GM12878 (cell line): ENCODE data around the gene ATXN1. TPM values are rescaled to one million over a fixed set of nuclear protein-coding genes. Genes with fewer than 3 reads are reported as not detected.

Source experiments
- CBX3 ChIP-seq: fragments of 200-600 bp; sonication (generic); IDR thresholded peaks from 2 replicates; pipeline ENCODE4 v1.6.1; 2016; ENCODE audit warnings: low read depth, borderline replicate concordance
- CEBPB ChIP-seq, 2 experiments: fragments of 150-350 bp in 1 of 2; IDR thresholded peaks; 2 replicates each; pipeline ENCODE4 v1.6.1; 2012 to 2014; ENCODE audit warnings: low read depth in 2 of 2, low read length in 2 of 2, borderline replicate concordance in 1 of 2, inconsistent platforms in 1 of 2
- EED ChIP-seq: sonication (generic); IDR thresholded peaks from 2 replicates; pipeline ENCODE4 v1.6.1; 2016; ENCODE audit warnings: antibody characterized with exemption, low read depth
- HDAC2 ChIP-seq: fragments of 200-600 bp; sonication (generic); IDR thresholded peaks from 2 replicates; pipeline ENCODE4 v1.6.1; 2017
- NR2F1 ChIP-seq: fragments of 450-650 bp; conservative IDR thresholded peaks from 2 replicates; pipeline ENCODE4 v1.6.1; 2017; ENCODE audit warnings: mild to moderate bottlenecking
- NRF1 ChIP-seq: conservative IDR thresholded peaks from 2 replicates; pipeline ENCODE4 v1.6.1; 2011; ENCODE audit warnings: mild to moderate bottlenecking, low read depth, low read length, improper control_type of control experiment
- PAX5 ChIP-seq: IDR thresholded peaks from 2 replicates; pipeline ENCODE4 v1.6.1; 2011; ENCODE audit warnings: low read depth, low read length, borderline replicate concordance
- POLR2AphosphoS2 ChIP-seq: IDR thresholded peaks from 2 replicates; pipeline ENCODE4 v1.6.1; 2011; ENCODE audit warnings: low read depth, mild to moderate bottlenecking, low read length, improper control_type of control experiment, moderate library complexity
- POU2F2 ChIP-seq: IDR thresholded peaks from 3 replicates; pipeline ENCODE4 v1.6.1; 2011; ENCODE audit warnings: low read depth, mild to moderate bottlenecking, low read length, borderline replicate concordance
- SMAD5 ChIP-seq: IDR thresholded peaks from 2 replicates; pipeline ENCODE4 v1.6.1; 2016; ENCODE audit warnings: antibody characterized with exemption, low read depth
- SMC3 ChIP-seq: IDR thresholded peaks from 2 replicates; pipeline ENCODE4 v1.6.1; 2011; ENCODE audit warnings: low read length, improper control_type of control experiment, borderline replicate concordance
- SREBF1 ChIP-seq: IDR thresholded peaks from 2 replicates; pipeline ENCODE4 v1.6.1; 2012; ENCODE audit warnings: mild to moderate bottlenecking, low read length
- SUPT20H ChIP-seq: IDR thresholded peaks from 2 replicates; pipeline ENCODE4 v1.6.1; 2011; ENCODE audit warnings: low read depth, mild to moderate bottlenecking, low read length, moderate library complexity, borderline replicate concordance; ENCODE audit not compliant: control insufficient read depth
- TCF7 ChIP-seq: IDR thresholded peaks from 2 replicates; pipeline ENCODE4 v1.6.1; 2014; ENCODE audit warnings: antibody characterized with exemption, borderline replicate concordance
- polyA plus RNA-seq, 11 experiments: library from polyadenylated mRNA; depleted of rRNA in 4 of 11; unstranded in 6 of 11; stranded (reverse) in 5 of 11; fragments of >200 nt; fragmentation: Nextera tagmentation in 4 of 11; fragmentation: Illumina TruSeq in 1 of 11; extraction: Ambion mirVana in 4 of 11; extraction: Trizol in 1 of 11; gene quantifications; 1 replicate in 1 of 11; 2 replicates in 10 of 11; pipeline versions ENCODE4 v1.2.1 to v1.2.3, GENCODE V29; 2011 to 2016; ENCODE audit warnings: inconsistent platforms in 2 of 11, missing spikeins in 2 of 11, low read depth in 1 of 11
- total RNA-seq, 4 experiments: library from RNA; depleted of rRNA in 3 of 4; stranded (reverse); fragments of >200 nt in 3 of 4; fragmentation: Illumina TruSeq in 1 of 4; extraction: Trizol in 1 of 4; gene quantifications; 2 replicates each; pipeline versions ENCODE4 v1.2.1 to v1.2.3, GENCODE V29; 2013 to 2021
- TF ChIP-seq, protein P1 (sequence below): fragments of 450-650 bp; IDR thresholded peaks from 2 replicates; pipeline ENCODE4 v1.6.1; 2017; ENCODE audit warnings: mild to moderate bottlenecking
- TF ChIP-seq, protein P2 (sequence below): IDR thresholded peaks from 2 replicates; pipeline ENCODE4 v1.6.1; 2012; ENCODE audit warnings: improper control_type of control experiment, low read depth, low read length; ENCODE audit not compliant: insufficient replicate concordance
- TF ChIP-seq, protein P3 (sequence below): fragments of 450-650 bp; IDR thresholded peaks from 2 replicates; pipeline ENCODE4 v1.6.1; 2018; ENCODE audit warnings: borderline replicate concordance, mild to moderate bottlenecking; ENCODE audit not compliant: partially characterized antibody
- TF ChIP-seq, protein P4 (sequence below): fragments of 150-350 bp; IDR thresholded peaks from 2 replicates; pipeline ENCODE4 v1.6.1; 2014; ENCODE audit warnings: mild to moderate bottlenecking, low read depth, low read length

ATXN1 gene
- total and polyA plus RNA-seq, 10 of the 15 experiments (the other 5 are each of a cell fraction or from before 2014, with no cell fraction given) = 12.2 to 51.2 (median 20.5) TPM

DNA sequence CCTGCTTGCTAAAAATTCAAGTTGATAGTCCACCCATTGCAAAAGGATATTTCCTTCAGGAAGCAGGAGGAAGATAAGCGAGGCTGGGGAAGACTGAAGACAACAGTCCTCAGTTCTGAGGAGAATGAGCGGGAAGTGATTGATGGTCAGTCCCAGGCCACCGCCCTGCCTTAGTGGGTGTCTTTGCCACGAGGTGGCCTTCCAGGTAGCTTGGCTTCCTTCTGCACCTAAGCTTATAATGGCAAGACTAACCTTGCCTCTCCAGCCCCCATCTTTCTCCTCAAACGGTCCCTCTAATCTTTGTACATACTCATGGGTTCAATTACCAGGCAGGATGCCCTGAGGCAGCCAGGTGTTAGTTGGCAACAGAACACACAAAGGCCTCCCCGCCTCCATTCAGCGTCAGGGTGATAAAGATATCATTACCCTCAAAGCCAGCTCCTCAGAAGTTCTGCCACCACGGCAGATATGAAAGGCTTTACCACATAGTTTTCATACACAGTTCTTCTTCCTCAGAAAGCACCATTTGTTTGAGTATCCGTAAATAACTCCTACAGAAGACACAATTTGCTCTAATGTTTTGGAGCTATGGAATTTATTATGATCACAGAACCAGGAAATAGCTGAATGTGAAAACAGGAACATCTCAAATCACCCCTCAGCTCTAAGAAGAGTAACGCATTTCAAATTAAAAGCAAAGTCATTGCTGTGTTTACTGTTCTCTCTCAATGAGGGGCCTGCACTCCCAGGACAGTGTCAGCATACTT is 249.4 kb downstream of the ATXN1 start (continued):
- TF ChIP-seq, protein P1, sequence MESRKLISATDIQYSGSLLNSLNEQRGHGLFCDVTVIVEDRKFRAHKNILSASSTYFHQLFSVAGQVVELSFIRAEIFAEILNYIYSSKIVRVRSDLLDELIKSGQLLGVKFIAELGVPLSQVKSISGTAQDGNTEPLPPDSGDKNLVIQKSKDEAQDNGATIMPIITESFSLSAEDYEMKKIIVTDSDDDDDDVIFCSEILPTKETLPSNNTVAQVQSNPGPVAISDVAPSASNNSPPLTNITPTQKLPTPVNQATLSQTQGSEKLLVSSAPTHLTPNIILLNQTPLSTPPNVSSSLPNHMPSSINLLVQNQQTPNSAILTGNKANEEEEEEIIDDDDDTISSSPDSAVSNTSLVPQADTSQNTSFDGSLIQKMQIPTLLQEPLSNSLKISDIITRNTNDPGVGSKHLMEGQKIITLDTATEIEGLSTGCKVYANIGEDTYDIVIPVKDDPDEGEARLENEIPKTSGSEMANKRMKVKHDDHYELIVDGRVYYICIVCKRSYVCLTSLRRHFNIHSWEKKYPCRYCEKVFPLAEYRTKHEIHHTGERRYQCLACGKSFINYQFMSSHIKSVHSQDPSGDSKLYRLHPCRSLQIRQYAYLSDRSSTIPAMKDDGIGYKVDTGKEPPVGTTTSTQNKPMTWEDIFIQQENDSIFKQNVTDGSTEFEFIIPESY = no peak
- TF ChIP-seq PAX5 (no peak), NR2F1 (no peak), EED (no peak), TCF7 (no peak), CEBPB (IDR thresholded peaks at IDR 0.05; ENCODE audit: borderline replicate concordance in 1 of 2, low read depth in 2 of 2, low read length in 2 of 2) (no peak), POLR2AphosphoS2 (no peak), CBX3 (no peak), SUPT20H (no peak), SREBF1 (no peak), SMC3 (no peak), HDAC2 (no peak), SMAD5 (no peak), POU2F2 (peak; percentile 61; the same call in 1 of the 3 replicates), NRF1 (no peak)
- TF ChIP-seq, protein P2, sequence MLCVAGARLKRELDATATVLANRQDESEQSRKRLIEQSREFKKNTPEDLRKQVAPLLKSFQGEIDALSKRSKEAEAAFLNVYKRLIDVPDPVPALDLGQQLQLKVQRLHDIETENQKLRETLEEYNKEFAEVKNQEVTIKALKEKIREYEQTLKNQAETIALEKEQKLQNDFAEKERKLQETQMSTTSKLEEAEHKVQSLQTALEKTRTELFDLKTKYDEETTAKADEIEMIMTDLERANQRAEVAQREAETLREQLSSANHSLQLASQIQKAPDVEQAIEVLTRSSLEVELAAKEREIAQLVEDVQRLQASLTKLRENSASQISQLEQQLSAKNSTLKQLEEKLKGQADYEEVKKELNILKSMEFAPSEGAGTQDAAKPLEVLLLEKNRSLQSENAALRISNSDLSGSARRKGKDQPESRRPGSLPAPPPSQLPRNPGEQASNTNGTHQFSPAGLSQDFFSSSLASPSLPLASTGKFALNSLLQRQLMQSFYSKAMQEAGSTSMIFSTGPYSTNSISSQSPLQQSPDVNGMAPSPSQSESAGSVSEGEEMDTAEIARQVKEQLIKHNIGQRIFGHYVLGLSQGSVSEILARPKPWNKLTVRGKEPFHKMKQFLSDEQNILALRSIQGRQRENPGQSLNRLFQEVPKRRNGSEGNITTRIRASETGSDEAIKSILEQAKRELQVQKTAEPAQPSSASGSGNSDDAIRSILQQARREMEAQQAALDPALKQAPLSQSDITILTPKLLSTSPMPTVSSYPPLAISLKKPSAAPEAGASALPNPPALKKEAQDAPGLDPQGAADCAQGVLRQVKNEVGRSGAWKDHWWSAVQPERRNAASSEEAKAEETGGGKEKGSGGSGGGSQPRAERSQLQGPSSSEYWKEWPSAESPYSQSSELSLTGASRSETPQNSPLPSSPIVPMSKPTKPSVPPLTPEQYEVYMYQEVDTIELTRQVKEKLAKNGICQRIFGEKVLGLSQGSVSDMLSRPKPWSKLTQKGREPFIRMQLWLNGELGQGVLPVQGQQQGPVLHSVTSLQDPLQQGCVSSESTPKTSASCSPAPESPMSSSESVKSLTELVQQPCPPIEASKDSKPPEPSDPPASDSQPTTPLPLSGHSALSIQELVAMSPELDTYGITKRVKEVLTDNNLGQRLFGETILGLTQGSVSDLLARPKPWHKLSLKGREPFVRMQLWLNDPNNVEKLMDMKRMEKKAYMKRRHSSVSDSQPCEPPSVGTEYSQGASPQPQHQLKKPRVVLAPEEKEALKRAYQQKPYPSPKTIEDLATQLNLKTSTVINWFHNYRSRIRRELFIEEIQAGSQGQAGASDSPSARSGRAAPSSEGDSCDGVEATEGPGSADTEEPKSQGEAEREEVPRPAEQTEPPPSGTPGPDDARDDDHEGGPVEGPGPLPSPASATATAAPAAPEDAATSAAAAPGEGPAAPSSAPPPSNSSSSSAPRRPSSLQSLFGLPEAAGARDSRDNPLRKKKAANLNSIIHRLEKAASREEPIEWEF = no peak
- TF ChIP-seq, protein P3, sequence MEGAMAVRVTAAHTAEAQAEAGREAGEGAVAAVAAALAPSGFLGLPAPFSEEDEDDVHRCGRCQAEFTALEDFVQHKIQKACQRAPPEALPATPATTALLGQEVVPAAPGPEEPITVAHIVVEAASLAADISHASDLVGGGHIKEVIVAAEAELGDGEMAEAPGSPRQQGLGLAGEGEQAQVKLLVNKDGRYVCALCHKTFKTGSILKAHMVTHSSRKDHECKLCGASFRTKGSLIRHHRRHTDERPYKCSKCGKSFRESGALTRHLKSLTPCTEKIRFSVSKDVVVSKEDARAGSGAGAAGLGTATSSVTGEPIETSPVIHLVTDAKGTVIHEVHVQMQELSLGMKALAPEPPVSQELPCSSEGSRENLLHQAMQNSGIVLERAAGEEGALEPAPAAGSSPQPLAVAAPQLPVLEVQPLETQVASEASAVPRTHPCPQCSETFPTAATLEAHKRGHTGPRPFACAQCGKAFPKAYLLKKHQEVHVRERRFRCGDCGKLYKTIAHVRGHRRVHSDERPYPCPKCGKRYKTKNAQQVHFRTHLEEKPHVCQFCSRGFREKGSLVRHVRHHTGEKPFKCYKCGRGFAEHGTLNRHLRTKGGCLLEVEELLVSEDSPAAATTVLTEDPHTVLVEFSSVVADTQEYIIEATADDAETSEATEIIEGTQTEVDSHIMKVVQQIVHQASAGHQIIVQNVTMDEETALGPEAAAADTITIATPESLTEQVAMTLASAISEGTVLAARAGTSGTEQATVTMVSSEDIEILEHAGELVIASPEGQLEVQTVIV = no peak
- TF ChIP-seq, protein P4, sequence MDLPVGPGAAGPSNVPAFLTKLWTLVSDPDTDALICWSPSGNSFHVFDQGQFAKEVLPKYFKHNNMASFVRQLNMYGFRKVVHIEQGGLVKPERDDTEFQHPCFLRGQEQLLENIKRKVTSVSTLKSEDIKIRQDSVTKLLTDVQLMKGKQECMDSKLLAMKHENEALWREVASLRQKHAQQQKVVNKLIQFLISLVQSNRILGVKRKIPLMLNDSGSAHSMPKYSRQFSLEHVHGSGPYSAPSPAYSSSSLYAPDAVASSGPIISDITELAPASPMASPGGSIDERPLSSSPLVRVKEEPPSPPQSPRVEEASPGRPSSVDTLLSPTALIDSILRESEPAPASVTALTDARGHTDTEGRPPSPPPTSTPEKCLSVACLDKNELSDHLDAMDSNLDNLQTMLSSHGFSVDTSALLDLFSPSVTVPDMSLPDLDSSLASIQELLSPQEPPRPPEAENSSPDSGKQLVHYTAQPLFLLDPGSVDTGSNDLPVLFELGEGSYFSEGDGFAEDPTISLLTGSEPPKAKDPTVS = no peak
